Measurements from ENCODE around the gene PGAM4.

The PGAM4 gene

GRCh38 chrX:77969538-77969937, at the start of gene PGAM4:
Gene PGAM4, minus strand, starts transcription at chrX:77969638. Its CDS starts 0 bp downstream, at chrX:77969638.
- H3K9me3 ChIP-seq (ENCODE audit: low read length), result no peaks in the 10 kb centered on the region
- H3K27me3 ChIP-seq (ENCODE audit: insufficient read depth, low read length), result no peaks in the 10 kb centered on the region
- no peak within 1 kb of the TSS for H2AFZ ChIP-seq (ENCODE audit: low read depth, low read length)
- H3K36me3 ChIP-seq (ENCODE audit: insufficient read depth, low read length), result no peaks in the 10 kb centered on the region
- H3K4me1 ChIP-seq (ENCODE audit: insufficient read depth, low read length), result no peaks in the 10 kb centered on the region
- H3K4me3 ChIP-seq (ENCODE audit: low read length), result no peak within 1 kb of the TSS

- Histone ChIP-seq H3K4me3 (ENCODE audit: low read length) (no peak overlapping the region), H2AFZ (ENCODE audit: low read depth, low read length) (no peak overlapping the region)
Measured at GRCh38 chrX:78011846-78012245, 42.4 kb upstream of the PGAM4 start.

GRCh38 chrX:77979870-77980269, 10.4 kb upstream of the PGAM4 start:
- no peak overlapping the region for H3K4me3 ChIP-seq (ENCODE audit: low read length)
- H3K36me3 ChIP-seq (ENCODE audit: insufficient read depth, low read length), result no peaks in the 10 kb centered on the region
- no peak overlapping the region for H2AFZ ChIP-seq (ENCODE audit: low read depth, low read length)
- H3K27me3 ChIP-seq (ENCODE audit: insufficient read depth, low read length), result no peaks in the 10 kb centered on the region
- no peaks in the 10 kb centered on the region for H3K4me1 ChIP-seq (ENCODE audit: insufficient read depth, low read length)
- H3K9me3 ChIP-seq (ENCODE audit: low read length), result no peaks in the 10 kb centered on the region

More at GRCh38 chrX:78011846-78012245, 42.4 kb upstream of the PGAM4 start:
- no peaks in the 10 kb centered on the region for H3K9me3 ChIP-seq (ENCODE audit: low read length)
- H3K36me3 ChIP-seq (ENCODE audit: insufficient read depth, low read length), result no peaks in the 10 kb centered on the region
- H3K27me3 ChIP-seq (ENCODE audit: insufficient read depth, low read length), result no peaks in the 10 kb centered on the region
- H3K4me1 ChIP-seq (ENCODE audit: insufficient read depth, low read length), result no peaks in the 10 kb centered on the region

GRCh38 chrX:77977518-77977917, 8.1 kb upstream of the PGAM4 start:
- Histone ChIP-seq H3K4me3 (ENCODE audit: low read length) (no peak overlapping the region), H3K36me3 (ENCODE audit: insufficient read depth, low read length) (no peaks in the 10 kb centered on the region), H3K9me3 (ENCODE audit: low read length) (no peaks in the 10 kb centered on the region), H3K4me1 (ENCODE audit: insufficient read depth, low read length) (no peaks in the 10 kb centered on the region), H3K27me3 (ENCODE audit: insufficient read depth, low read length) (no peaks in the 10 kb centered on the region), H2AFZ (ENCODE audit: low read depth, low read length) (no peak overlapping the region)

GRCh38 chrX:77977095-77977494, 7.7 kb upstream of the PGAM4 start:
- no peak overlapping the region for H3K4me3 ChIP-seq (ENCODE audit: low read length)
- no peak overlapping the region for H2AFZ ChIP-seq (ENCODE audit: low read depth, low read length)
- no peaks in the 10 kb centered on the region for H3K9me3 ChIP-seq (ENCODE audit: low read length)
- H3K27me3 ChIP-seq (ENCODE audit: insufficient read depth, low read length), result no peaks in the 10 kb centered on the region
- no peaks in the 10 kb centered on the region for H3K4me1 ChIP-seq (ENCODE audit: insufficient read depth, low read length)
- H3K36me3 ChIP-seq (ENCODE audit: insufficient read depth, low read length), result no peaks in the 10 kb centered on the region

- no peaks in the 10 kb centered on the region for H3K4me1 ChIP-seq (ENCODE audit: insufficient read depth, low read length)
- no peaks in the 10 kb centered on the region for H3K9me3 ChIP-seq (ENCODE audit: low read length)
- H2AFZ ChIP-seq (ENCODE audit: low read depth, low read length), result no peak overlapping the region
- H3K36me3 ChIP-seq (ENCODE audit: insufficient read depth, low read length), result no peaks in the 10 kb centered on the region
- H3K4me3 ChIP-seq (ENCODE audit: low read length), result no peak overlapping the region
- H3K27me3 ChIP-seq (ENCODE audit: insufficient read depth, low read length), result no peaks in the 10 kb centered on the region
Measured at GRCh38 chrX:77975755-77976154, 6.3 kb upstream of the PGAM4 start.

GRCh38 chrX:77967631-77968030, 1.8 kb downstream of the PGAM4 start:
- Histone ChIP-seq H3K36me3 (ENCODE audit: insufficient read depth, low read length) (no peaks in the 10 kb centered on the region), H2AFZ (ENCODE audit: low read depth, low read length) (no peak overlapping the region), H3K4me3 (ENCODE audit: low read length) (no peak overlapping the region), H3K4me1 (ENCODE audit: insufficient read depth, low read length) (no peaks in the 10 kb centered on the region), H3K27me3 (ENCODE audit: insufficient read depth, low read length) (no peaks in the 10 kb centered on the region), H3K9me3 (ENCODE audit: low read length) (no peaks in the 10 kb centered on the region)

- no peaks in the 10 kb centered on the region for H3K9me3 ChIP-seq (ENCODE audit: low read length)
- H3K4me3 ChIP-seq (ENCODE audit: low read length), result no peak overlapping the region
- H3K27me3 ChIP-seq (ENCODE audit: insufficient read depth, low read length), result no peaks in the 10 kb centered on the region
- H3K36me3 ChIP-seq (ENCODE audit: insufficient read depth, low read length), result no peaks in the 10 kb centered on the region
- no peaks in the 10 kb centered on the region for H3K4me1 ChIP-seq (ENCODE audit: insufficient read depth, low read length)
- H2AFZ ChIP-seq (ENCODE audit: low read depth, low read length), result no peak overlapping the region
Measured at GRCh38 chrX:77966361-77966760, 3.1 kb downstream of the PGAM4 start.

GRCh38 chrX:77962068-77962902, 7.2 kb downstream of the PGAM4 start:
- H2AFZ ChIP-seq (ENCODE audit: low read depth, low read length), result no peak overlapping the region
- H3K9me3 ChIP-seq (ENCODE audit: low read length), result no peaks in the 10 kb centered on the region
- H3K4me1 ChIP-seq (ENCODE audit: insufficient read depth, low read length), result no peaks in the 10 kb centered on the region
- no peaks in the 10 kb centered on the region for H3K27me3 ChIP-seq (ENCODE audit: insufficient read depth, low read length)
- no peak overlapping the region for H3K4me3 ChIP-seq (ENCODE audit: low read length)
- H3K36me3 ChIP-seq (ENCODE audit: insufficient read depth, low read length), result no peaks in the 10 kb centered on the region

GRCh38 chrX:77961063-77961462, 8.4 kb downstream of the PGAM4 start:
- Histone ChIP-seq H3K36me3 (ENCODE audit: insufficient read depth, low read length) (no peaks in the 10 kb centered on the region), H3K4me3 (ENCODE audit: low read length) (no peak overlapping the region), H2AFZ (ENCODE audit: low read depth, low read length) (no peak overlapping the region)

GRCh38 chrX:77960567-77960966, 8.9 kb downstream of the PGAM4 start:
- Histone ChIP-seq H3K4me3 (ENCODE audit: low read length) (no peak overlapping the region), H3K36me3 (ENCODE audit: insufficient read depth, low read length) (no peaks in the 10 kb centered on the region), H2AFZ (ENCODE audit: low read depth, low read length) (no peak overlapping the region), H3K27me3 (ENCODE audit: insufficient read depth, low read length) (no peaks in the 10 kb centered on the region), H3K9me3 (ENCODE audit: low read length) (no peaks in the 10 kb centered on the region), H3K4me1 (ENCODE audit: insufficient read depth, low read length) (no peaks in the 10 kb centered on the region)

More at GRCh38 chrX:77961063-77961462, 8.4 kb downstream of the PGAM4 start:
- Histone ChIP-seq H3K9me3 (ENCODE audit: low read length) (no peaks in the 10 kb centered on the region), H3K4me1 (ENCODE audit: insufficient read depth, low read length) (no peaks in the 10 kb centered on the region), H3K27me3 (ENCODE audit: insufficient read depth, low read length) (no peaks in the 10 kb centered on the region)

GRCh38 chrX:77953708-77954107, 15.7 kb downstream of the PGAM4 start:
- no peaks in the 10 kb centered on the region for H3K4me1 ChIP-seq (ENCODE audit: insufficient read depth, low read length)
- H3K9me3 ChIP-seq (ENCODE audit: low read length), result no peaks in the 10 kb centered on the region
- no peaks in the 10 kb centered on the region for H3K36me3 ChIP-seq (ENCODE audit: insufficient read depth, low read length)
- H3K4me3 ChIP-seq (ENCODE audit: low read length), result no peak overlapping the region
- no peak overlapping the region for H2AFZ ChIP-seq (ENCODE audit: low read depth, low read length)
- no peaks in the 10 kb centered on the region for H3K27me3 ChIP-seq (ENCODE audit: insufficient read depth, low read length)

GRCh38 chrX:77953302-77953701, 16.1 kb downstream of the PGAM4 start:
- Histone ChIP-seq H3K4me3 (ENCODE audit: low read length) (no peak overlapping the region), H3K27me3 (ENCODE audit: insufficient read depth, low read length) (no peaks in the 10 kb centered on the region), H3K9me3 (ENCODE audit: low read length) (no peaks in the 10 kb centered on the region), H2AFZ (ENCODE audit: low read depth, low read length) (no peak overlapping the region), H3K36me3 (ENCODE audit: insufficient read depth, low read length) (no peaks in the 10 kb centered on the region), H3K4me1 (ENCODE audit: insufficient read depth, low read length) (no peaks in the 10 kb centered on the region)

- Histone ChIP-seq H3K9me3 (ENCODE audit: low read length) (no peaks in the 10 kb centered on the region), H3K36me3 (ENCODE audit: insufficient read depth, low read length) (no peaks in the 10 kb centered on the region), H3K4me3 (ENCODE audit: low read length) (no peak overlapping the region), H2AFZ (ENCODE audit: low read depth, low read length) (no peak overlapping the region), H3K4me1 (ENCODE audit: insufficient read depth, low read length) (no peaks in the 10 kb centered on the region), H3K27me3 (ENCODE audit: insufficient read depth, low read length) (no peaks in the 10 kb centered on the region)
Measured at GRCh38 chrX:77952173-77952572, 17.3 kb downstream of the PGAM4 start.

All from neuron (in vitro differentiated cells).